Endometrium (tissue), 2 donors: Measurements from ENCODE around the gene CHRFAM7A.
"Not testable (repeated sequence)": the region's sequence is repeated elsewhere in the genome, so short reads cannot be mapped to it uniquely, and the experiment has no call there.

ENCODE experiments used
- FAIRE-seq: peaks from 2 replicates; lab custom pipeline; 2012; peaks lifted over from hg19 to GRCh38; lab: Jason Lieb, UNC
- donor health status: control.
- donor health status: control.

CHRFAM7A gene

DNA sequence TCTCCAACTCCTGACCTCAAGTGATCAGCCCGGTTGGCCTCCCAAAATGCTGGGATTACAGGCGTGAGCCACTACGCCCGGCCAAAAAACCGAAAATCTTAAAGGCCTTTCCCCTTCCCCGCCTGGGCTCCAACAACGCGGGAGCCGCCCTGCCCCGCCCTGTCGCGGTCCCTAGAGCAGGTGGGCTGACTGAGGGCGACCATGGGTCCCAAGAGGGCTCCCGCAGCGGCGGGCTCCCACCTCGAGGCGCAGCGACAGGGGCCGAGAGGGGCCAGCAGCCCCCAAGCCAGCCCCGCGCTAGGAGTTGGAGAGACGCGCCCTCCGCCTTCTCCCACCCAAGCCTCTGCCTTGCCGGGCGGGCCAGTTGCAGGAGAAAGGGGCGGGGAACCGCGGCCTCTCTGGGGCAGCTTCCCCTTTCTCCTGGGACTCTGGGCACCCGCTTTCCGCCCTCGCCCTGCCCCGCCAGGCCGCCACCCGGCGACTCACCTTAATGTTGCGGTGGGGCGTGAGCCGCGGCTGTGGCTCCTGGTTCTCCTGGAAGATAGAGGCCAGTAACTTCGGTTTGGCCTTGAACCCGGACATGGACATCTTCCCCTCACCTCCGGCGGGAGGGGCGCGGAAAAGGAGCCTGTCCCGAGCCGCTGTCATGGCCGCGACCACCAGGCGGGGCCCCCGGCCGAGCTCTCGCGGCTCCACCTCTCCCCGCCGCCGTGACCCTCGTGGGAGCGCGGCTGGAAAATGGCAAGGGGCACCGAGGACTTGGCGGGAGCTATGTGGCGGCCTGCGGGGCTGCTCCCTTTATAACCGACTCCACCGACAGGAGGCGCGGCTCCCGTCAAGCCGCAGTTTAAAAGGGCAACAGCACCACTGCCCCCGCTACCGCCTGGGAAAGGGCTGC lies at the start of gene CHRFAM7A:
CHRFAM7A (minus strand) TSS at position 775 of the 898 bp plus-strand sequence. CDS start 10,189 bp downstream, outside the sequence.
- FAIRE-seq, result not testable (repeated sequence)

DNA sequence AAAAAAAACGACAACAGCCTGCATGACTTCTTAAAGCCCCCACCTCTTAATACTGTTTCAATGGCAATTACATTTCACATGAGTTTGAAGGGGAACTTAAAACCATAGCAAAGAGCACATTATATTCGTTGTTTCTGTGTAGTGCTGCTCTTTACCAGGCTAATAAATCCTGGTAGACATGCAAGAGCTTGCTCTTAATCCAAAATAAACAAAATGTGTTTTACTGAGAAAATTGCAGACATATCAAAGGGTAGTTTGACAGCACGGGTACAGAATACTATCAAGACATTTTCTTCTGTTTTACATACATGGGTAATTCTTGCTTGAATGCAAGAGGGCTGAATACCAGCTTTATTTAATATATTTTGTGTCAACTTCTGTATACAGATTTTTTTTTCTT lies 45.0 kb upstream of the CHRFAM7A start:
- FAIRE-seq, result not testable (repeated sequence)

DNA sequence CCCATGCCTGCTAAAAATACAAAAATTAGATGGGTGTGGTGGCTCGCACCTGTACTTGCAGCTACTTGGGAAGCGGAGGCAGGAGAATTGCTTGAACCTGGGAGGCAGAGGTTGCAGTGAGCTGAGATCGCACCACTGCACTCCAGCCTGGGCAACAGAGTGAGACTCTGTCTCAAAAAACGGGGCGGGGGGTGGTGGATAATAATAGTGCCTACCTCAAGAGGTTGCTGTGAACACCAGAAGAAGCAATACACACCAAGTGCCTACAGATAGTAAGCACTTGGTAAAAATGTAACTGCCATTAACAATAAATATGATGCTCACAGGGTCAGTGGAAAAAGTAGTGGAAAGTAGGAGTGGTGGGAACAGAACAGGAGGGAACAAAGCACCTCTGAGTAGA lies 42.5 kb upstream of the CHRFAM7A start:
- FAIRE-seq, result not testable (repeated sequence)

DNA sequence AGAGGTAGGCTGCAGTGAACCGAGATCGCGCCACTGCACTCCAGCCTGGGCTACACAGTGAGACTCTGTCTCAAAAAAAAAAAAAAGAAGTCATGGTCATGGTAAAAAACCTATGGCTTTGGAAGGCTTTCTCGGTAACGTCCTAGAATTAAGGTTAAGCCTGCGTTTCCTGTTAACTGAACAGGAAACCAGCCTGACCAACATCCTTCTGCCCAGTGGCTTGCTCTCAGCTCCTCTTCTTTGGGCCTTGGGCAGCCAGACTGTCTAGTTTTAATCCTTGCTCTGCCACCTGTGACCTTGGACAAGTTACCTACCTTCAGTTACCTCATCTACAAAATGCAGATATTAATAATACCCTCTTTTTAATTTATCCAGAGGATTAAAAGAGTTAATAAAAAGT lies 27.4 kb upstream of the CHRFAM7A start:
- not testable (repeated sequence) for FAIRE-seq

DNA sequence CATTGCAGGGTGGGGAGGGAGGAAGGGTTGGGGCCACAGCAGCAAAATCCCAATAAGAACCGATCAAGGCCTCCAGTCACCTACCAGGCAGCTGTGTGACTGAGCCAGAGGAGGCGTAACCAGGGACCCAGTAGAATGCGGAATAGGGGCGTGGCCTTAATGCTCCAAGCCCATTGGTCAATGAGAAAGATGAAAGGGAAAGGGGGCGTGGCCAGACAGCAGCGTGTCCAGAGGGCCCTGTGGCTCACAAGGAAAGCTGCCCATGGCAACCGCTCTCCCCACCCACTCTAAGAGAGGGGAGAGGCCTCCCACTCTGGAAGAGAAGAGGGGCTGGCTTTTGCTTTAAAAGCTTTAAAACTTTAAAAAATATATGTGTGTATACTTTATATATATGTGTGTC lies 20.8 kb upstream of the CHRFAM7A start, which contains the start of gene GOLGA8R:
GOLGA8R (minus strand) TSS at position 101 of the 400 bp plus-strand sequence; CDS start at position 3, 98 bp downstream.
- not testable (repeated sequence) for FAIRE-seq

DNA sequence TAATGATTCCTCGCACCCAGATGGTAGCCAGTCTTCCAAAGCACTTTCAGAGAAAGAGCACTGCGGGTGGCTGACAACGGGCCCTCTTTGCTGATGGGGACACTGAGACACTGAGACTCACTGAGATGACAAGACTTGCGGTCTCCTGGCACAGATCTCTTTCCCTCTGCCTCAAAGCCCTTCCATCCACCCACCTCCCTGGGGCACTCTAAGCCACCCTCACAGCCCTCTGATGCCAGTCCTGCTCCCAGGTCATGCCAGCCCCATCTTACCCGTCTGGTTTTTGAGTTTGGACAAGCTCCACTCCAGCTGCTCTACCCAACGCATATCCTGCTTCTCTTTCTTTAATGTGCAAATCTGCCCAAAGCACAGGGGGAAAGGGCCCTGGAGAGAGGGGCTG lies 14.3 kb upstream of the CHRFAM7A start:
- not testable (repeated sequence) for FAIRE-seq

DNA sequence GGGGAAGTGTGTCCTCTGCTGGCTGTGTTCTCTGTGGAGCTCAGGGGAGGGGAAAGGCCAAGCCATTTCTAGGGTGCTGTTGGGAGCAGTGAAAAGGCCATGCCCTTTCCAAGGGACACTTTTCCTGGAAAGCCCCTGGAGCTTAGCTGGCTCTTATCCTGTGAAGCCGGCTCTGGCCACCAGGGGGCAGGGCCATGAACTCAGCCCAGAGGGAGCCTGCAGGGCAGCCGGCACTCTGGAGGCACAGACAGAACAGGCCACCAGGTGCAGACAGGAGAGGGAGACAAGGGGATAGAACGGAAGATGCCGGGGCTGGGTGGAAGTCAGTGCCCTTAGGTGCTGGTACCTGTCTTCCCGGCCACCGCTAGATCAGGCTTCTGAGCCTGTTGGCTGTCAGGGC lies 5.6 kb upstream of the CHRFAM7A start:
- FAIRE-seq, result not testable (repeated sequence)

DNA sequence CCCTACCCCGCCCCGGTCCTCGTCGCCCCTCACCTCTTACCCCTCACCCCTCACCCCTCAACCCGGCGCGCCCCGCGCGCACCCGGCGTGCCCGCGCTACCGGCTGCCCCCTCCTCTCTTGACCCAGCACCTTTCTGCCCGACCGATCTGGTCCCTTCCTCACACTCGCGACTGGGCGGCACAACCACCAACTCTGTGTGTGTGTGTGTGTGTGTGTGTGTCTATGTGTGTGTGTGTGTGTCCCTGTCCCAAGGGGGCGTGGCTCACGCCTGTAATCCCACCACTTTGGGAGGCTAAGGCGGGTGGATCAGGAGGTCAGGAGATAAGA lies 288 bp upstream of the CHRFAM7A start:
- not testable (repeated sequence) for FAIRE-seq

DNA sequence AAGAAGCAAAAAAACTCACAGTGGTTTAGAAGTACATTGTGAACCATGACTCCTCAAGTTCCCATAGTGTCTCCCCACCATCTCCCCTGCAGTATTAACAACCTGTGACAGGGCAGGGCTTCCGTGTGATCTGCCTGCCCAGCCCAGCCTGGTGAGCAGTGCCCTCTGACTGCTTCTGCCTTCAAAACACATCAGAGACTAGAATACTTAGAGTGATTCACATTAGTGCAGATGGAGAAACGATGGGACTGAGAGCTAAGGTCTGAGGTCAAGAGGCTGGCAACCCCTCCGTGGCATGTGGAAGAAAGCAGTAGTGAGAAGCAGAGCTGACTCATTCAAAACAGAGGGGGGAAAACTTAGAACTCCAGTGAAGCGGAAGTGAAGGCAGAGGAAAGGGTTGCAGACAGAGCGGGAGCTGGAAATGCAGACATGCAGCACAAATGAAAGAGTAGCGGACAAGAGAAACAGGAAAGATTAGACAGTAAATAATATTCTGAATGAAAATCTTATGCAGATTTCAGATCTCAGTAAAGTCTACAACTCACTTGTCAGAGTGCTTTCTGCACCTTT lies 6.9 kb downstream of the CHRFAM7A start:
- FAIRE-seq, result not testable (repeated sequence)

DNA sequence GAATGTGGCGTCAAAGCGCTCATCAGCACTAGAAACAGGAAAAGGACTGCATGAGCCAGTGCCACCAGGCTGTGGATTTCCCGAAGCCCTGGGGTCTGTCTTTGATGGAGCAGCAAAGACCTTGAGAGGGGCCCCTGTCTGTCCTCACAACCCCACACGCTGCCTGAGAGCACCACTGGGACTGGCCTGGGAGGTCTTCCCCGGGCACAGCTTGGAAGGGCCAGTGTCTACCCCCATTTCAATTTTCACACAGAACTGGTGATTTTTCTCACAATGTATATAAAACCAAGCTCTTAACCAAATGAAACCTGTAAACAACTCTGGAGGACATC lies 16.3 kb downstream of the CHRFAM7A start:
- not testable (repeated sequence) for FAIRE-seq

DNA sequence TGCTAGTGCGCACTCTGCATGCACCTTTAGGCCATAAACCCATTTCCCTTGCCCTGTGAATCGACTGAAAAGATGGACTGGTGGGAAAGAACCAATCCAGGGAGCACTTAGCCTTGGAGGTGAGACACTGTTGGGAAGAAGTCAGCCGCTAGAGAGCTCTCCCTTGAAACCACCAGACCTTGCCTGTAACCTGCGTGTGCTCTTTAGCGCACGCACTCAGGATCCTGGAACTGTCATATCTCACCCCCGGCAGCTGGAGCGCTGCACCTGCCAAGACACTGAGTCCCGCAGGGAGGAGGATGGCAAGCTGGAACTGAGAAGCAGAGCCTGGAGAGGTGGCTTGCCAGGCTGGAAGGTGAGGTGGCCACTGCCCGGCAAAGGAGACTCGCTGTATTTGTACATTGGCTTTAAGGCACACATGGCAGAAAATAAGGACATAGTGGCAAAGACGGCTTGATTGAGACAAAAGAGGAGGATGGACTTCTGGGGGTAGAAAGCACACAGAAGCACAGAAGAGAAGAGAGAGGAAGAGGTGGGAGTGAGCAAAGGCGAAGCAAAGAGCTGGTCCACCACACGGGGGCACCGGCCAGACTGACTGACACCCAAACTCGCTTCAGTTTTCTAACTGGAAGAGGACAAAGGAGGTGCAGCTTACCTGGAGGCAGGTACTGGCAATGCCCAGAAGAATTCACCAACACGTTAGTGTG lies 16.8 kb downstream of the CHRFAM7A start:
- not testable (repeated sequence) for FAIRE-seq

DNA sequence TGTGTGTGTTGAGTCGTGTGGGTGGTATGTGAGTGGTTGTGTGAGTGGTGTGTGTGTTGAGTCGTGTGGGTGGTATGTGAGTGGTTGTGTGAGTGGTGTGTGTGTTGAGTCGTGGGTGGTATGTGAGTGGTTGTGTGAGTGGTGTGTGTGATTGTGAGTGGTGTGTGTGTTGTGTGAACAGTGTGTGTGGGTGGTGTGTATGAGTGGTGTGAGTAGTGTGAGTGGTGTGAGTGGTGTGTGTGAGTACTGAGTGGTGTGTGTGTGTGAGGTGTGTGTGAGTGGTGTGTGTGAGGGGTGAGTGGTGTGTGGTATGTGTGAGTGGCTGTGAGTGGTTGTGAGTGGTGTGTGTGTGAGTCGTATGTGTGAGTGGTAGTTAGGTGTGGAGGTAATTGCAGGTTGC lies 17.5 kb downstream of the CHRFAM7A start:
- FAIRE-seq, result not testable (repeated sequence)

DNA sequence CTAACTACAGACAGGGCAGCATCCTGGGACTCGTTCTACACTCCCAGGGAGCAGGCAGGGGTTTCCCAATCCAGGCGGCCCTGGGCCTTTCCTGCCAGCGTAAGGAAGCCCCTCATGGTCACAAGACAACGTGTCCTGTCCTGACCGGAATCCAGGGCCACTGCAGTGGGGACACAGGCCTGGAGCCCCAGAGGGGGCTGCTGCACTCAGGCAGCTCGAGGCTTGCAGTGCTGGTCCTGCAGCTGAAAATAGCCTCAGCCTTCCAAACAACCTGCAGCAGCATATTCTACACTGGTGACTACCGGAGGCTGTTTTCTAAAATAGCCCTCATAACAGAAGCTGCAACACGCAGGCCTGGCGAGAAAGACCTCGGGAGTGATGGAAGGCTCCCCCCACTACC lies 18.5 kb downstream of the CHRFAM7A start:
- FAIRE-seq, result not testable (repeated sequence)

DNA sequence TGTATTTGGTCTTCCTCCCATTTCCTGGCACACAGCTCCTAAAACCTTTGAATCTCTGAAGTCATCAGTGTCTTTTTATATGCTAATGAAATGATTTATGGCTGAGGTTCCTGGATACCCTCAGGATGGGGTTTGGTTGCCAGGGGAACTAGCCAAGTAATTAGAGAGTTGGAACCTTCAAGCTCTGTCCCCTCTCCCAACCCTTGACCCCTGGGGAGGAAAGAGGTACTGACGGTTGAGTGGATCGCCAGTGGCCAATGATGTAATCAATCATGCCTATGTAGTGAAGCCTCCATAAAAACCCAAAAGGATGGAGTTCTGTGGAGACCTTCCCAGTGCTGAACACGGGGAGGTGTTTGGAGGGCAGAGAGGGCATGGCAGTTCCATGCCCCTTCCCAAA lies 25.1 kb downstream of the CHRFAM7A start:
- FAIRE-seq, result not testable (repeated sequence)

DNA sequence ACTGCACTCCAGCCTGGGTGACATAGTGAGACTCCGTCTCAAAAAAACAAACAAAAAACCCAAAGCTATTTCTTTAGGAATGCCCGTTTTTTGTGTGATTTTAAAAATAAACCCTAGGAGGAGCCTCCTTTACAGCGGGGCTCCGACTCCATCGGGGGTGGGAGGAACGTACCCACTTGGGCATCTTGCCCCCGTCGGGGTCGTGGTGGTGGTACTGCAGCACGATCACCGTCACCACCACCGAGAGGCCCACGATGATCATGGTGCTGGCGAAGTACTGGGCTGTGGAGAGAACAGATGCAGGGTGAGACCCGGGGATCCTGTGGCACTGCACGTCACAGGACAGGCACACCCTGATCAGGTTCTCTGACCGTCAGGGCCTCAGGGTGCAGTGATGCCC lies 26.1 kb downstream of the CHRFAM7A start:
- FAIRE-seq, result not testable (repeated sequence)

DNA sequence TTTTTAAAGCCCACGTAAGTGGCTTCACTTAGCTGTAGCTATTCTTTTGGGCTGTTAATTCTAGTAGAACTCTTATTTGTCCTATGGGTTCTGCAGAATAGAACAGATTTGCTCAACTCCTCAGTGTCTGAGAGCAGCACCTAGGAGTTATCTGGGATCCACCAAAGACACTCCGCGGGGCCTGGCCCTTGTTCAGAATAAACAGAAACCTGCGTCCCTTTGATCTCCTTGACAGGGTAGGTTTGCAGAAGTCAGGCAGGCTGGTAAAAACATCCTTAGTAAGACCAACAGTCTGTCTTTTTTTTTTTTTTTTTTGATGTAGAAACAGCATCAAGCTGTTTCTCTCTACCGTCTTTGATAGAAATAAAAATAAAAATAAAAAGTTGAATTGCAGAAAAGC lies 31.9 kb downstream of the CHRFAM7A start:
- not testable (repeated sequence) for FAIRE-seq

DNA sequence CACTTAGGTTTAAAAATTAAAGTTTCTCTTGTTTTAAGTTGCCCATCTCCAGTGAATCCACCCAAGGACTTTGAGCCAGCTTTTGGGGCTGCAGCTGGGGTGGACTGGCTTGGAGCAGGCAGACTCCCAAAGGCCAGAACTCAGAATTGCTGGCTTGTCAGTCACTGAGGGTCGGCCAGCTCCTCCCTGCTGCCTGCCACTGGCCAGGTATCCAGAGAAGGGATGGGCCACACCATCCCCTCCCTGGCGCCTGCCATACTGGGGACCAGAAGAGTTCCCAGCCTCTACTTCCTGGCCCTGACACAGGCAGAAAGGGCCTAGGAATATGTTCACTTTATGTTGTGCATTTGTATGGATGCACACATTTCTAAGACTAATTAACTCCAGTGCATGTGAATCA lies 32.4 kb downstream of the CHRFAM7A start:
- not testable (repeated sequence) for FAIRE-seq

DNA sequence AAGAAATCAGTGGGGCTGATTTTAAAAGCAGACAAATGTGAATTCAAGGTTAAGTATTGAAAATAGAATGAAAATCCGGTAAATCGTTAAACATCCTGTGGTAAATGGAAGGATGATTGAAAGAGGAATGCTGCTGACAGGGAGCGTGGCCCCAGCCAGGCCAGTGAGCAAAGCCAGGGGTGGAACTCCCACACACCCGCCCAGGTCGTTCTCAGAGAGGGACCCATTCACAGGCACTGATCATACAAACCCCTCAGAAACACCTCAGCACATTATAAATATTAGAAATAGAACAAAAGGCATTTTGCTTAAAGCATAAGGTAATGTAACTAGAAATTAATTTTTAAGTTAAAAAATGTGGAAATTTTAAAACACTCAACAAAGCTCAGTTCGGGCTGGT lies 38.3 kb downstream of the CHRFAM7A start:
- not testable (repeated sequence) for FAIRE-seq

DNA sequence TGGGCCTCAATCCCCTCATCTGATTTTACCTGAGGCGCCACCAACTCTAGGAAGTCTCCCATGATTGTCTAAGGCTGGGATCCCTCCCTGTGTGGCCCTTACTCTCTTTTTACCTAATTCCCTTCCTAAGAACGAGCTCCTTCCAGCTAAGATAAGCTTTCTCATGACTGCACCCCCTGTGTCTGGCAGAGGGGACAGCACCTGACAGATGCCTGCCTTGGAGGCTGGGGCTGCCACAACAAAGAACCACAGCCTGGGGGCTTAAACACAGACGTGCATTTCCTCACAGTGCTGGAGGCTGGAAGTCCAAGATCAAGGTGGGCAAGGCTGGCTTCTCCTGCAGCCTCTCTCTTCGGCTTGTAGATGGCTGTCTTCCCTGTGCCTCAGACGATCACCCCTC lies 43.5 kb downstream of the CHRFAM7A start:
- not testable (repeated sequence) for FAIRE-seq

DNA sequence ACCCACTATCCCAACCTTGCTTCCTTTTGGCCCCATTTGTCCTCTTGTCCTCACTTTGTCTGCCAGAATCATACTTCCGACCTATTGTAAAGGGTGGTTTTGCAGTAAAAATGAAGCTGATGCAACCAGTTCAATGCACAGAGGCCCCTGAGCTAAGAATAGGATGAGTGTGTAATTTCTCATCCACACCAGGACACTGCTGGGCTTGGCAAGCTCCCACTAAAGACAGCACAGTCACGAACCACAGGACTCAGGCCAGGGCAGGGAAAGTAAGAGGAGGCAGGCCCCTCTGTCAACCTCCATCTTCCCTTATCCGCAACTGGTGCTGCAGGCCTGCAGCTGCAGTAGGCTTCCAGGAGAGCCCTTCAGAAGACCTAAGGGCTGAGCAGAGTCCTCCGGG lies 56.8 kb downstream of the CHRFAM7A start:
- FAIRE-seq, result not testable (repeated sequence)

DNA sequence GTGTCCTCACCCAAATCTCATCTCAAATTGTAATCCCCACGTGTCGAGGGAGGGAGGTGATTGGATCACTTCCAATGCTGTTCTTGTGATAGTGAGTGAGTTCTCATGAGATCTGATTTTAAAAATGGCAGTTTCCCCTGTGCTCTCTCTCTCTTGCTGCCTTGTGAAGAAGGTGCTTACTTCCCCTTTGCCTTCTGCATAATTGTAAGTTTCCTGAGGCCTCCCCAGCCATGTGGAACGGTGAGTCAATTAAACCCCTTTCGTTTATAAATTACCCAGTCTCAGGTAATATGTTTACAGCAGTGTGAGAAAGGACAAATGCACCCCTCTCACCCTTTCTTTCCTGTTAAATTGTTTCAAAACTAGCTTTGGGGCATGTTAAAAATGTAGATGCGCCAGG lies 59.2 kb downstream of the CHRFAM7A start:
- FAIRE-seq, result not testable (repeated sequence)

DNA sequence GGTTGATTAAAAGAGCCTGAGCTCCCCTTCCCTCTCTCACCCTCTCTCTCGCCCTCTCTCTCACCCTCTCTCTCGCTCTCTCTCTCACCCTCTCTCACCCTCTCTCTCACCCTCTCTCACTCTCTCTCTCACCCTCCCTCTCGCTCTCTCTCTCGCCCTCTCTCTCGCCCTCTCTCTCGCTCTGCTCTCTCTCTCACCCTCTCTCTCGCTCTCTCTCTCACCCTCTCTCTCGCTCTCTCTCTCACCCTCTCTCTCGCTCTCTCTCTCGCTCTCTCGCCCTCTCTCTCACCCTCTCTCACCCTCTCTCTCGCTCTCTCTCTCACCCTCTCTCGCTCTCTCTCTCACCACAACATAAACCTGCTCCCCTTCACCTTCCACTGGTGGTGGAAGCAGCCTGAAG lies 67.2 kb downstream of the CHRFAM7A start:
- FAIRE-seq, result not testable (repeated sequence)

DNA sequence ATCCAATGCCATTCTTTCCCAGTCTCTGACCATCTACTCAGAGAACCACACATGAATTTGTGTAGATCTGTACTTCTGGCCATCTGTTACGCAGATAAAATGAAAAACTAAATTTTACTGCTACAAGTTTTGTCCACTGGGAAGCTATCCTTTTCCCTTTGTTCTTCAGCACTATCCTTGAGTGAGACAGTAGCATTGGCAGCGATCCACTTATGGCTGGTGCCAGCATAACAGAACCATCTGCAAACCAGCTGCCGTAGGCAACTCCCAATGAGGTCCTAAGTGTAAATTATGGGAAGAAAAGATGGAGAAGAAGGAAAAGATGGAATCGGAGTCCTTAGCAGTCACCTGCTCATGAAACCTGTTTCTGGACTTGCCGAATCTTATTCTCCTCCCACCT lies 72.3 kb downstream of the CHRFAM7A start:
- not testable (repeated sequence) for FAIRE-seq
